Measurements from ENCODE around the gene STBD1.
A peak's percentile ranks its signal among the peaks of the same experiment; 100 is the strongest.

The STBD1 gene

DNA sequence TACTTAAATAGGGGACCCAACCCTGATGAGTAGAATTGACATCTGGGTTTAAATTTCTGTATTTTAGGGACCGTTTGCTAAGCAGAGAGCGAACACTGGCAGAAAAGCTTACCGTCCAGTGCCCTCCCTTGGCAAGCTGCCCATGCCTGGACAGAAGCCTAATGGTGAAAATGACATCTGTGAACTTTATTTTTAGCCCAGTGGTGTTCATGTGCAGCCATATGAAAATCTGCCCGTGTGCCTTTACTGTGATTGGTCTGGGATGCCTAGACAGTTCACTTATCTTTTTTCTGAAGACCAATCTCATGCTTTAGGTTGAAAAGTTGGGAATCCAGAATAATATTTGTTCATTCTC lies 1.1 kb downstream of the STBD1 start:
- no peaks in the 10 kb centered on the region for H3K9me3 ChIP-seq (ENCODE audit: insufficient read depth, low read depth, low read length)
- H3K27me3 ChIP-seq (ENCODE audit: insufficient read depth, low read length), result peaks cover 24% of the 10 kb centered on the region
- no peaks in the 10 kb centered on the region for H3K4me1 ChIP-seq (ENCODE audit: insufficient read depth, low read length)
- peak overlapping the region; percentile 95 for H3K4me3 ChIP-seq (ENCODE audit: low read length)
- H3K36me3 ChIP-seq (ENCODE audit: insufficient read depth, low read length), result peaks cover 16% of the 10 kb centered on the region; the same call in 1 of the 2 replicates
- H3K9ac ChIP-seq (ENCODE audit: low read depth, low read length), result no peak overlapping the region
- no peak overlapping the region for H3K27ac ChIP-seq (ENCODE audit: low read depth, low read length)
- WGBS, result 89% methylated on average over 4 of the region's 4 CpGs

DNA sequence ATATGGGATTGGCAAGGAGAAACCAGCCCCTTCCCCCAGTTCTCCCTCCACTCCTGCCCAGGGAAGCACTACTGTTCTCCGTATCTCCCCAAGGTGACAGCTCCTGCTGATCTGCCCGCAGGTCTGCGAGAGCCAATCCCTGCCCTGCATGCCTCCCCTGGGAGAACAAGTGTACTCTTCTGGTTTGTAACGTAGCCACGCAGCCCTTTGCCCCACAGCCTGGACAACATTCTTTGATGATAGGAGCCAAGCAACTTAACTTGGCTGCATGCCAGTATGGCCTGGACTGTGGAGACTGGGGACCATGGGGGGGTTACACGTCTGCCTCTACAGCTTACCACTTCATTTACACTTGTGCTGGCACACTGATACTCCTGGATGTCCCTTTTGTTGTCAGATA lies 2.0 kb downstream of the STBD1 start:
- Histone ChIP-seq H3K4me3 (ENCODE audit: low read length) (no peak overlapping the region), H3K36me3 (ENCODE audit: insufficient read depth, low read length) (peaks cover 16% of the 10 kb centered on the region; the same call in 1 of the 2 replicates), H3K27me3 (ENCODE audit: insufficient read depth, low read length) (peaks cover 24% of the 10 kb centered on the region), H3K4me1 (ENCODE audit: insufficient read depth, low read length) (no peaks in the 10 kb centered on the region), H3K27ac (ENCODE audit: low read depth, low read length) (no peak overlapping the region), H3K9ac (ENCODE audit: low read depth, low read length) (no peak overlapping the region), H3K9me3 (ENCODE audit: insufficient read depth, low read depth, low read length) (no peaks in the 10 kb centered on the region)
- whole genome bisulfite sequencing, result 91% methylated on average over 6 of the region's 6 CpGs

DNA sequence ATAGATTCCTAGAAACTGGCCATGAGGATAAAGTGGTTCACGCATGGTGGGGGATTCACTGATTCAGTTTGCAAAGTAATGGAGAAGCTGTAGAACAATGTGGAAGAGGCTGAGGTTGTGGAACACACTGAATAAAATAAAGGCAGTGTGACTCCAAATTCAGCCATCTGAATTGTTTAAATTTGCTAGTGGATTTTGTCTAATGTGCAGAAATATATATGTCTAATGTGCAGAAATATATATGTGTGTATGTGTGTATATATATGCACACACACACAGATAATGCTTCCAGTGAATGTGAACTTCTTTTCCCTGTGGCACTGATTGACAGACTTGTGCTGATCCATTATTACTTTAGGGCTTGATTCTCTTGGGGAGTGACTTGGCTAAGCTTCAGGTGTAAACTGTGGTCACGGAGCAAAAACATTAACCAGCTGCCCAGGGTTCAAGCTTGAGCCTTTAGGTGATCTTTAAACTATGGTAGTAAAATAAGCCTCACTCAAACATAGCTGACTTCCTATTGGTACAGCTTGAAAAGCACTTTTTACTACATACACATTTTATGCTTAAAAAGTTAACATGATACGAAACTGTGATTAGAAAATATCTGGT lies 3.5 kb downstream of the STBD1 start:
- Histone ChIP-seq H3K9me3 (ENCODE audit: insufficient read depth, low read depth, low read length) (no peaks in the 10 kb centered on the region), H3K4me1 (ENCODE audit: insufficient read depth, low read length) (no peaks in the 10 kb centered on the region), H3K4me3 (ENCODE audit: low read length) (no peak overlapping the region), H3K27me3 (ENCODE audit: insufficient read depth, low read length) (peaks cover 17% of the 10 kb centered on the region), H3K36me3 (ENCODE audit: insufficient read depth, low read length) (peaks cover 16% of the 10 kb centered on the region; the same call in 1 of the 2 replicates), H3K27ac (ENCODE audit: low read depth, low read length) (no peak overlapping the region), H3K9ac (ENCODE audit: low read depth, low read length) (no peak overlapping the region)
- 88% methylated on average over 3 of the region's 3 CpGs for WGBS

DNA sequence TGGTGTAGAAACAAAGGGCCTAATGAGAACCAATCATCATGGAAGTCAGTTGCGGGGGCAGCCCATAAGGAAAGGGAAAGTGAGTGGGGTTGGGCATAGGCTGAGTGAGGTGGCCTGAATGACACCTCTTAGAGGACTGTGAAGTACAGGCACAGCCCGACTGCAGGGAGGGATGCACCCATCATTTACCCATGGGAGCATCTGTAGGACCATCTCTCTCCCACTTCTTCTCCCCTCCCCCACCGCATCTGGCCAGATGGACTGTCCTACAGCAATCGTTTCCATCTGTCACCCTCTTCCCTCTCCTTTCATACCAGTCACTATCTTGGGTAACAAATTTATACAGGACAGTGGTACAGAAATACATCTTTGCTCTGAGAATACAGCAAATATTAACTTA lies 4.2 kb downstream of the STBD1 start:
- WGBS, result 90% methylated on average over 4 of the region's 4 CpGs
- Histone ChIP-seq H3K4me3 (ENCODE audit: low read length) (no peak overlapping the region), H3K9me3 (ENCODE audit: insufficient read depth, low read depth, low read length) (no peaks in the 10 kb centered on the region), H3K27me3 (ENCODE audit: insufficient read depth, low read length) (peaks cover 11% of the 10 kb centered on the region), H3K4me1 (ENCODE audit: insufficient read depth, low read length) (no peaks in the 10 kb centered on the region), H3K36me3 (ENCODE audit: insufficient read depth, low read length) (peaks cover 16% of the 10 kb centered on the region; the same call in 1 of the 2 replicates), H3K9ac (ENCODE audit: low read depth, low read length) (no peak overlapping the region), H3K27ac (ENCODE audit: low read depth, low read length) (no peak overlapping the region)

DNA sequence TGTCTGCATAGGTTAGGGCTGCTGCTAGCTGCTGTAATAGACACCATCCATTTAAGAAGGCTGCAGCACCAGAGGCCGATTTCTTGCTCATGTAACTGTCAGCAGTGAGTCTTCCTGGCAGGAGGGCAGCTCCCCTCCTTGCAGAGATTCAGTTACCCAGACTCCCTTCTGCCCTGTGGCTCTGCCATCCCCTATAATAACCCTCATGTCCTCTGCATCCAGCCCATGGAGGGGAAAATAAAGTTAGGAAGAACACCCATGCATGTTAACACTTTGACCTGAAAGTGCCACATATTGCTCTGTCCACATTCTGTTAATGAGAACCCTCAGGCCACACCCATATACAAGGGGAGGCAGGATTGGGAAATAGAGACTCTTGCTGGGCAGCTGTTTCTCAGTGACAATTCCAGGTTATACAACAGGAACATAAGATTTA lies 5.4 kb downstream of the STBD1 start:
- Histone ChIP-seq H3K9ac (ENCODE audit: low read depth, low read length) (no peak overlapping the region), H3K4me1 (ENCODE audit: insufficient read depth, low read length) (no peaks in the 10 kb centered on the region), H3K27ac (ENCODE audit: low read depth, low read length) (no peak overlapping the region), H3K9me3 (ENCODE audit: insufficient read depth, low read depth, low read length) (no peaks in the 10 kb centered on the region), H3K36me3 (ENCODE audit: insufficient read depth, low read length) (peaks cover 16% of the 10 kb centered on the region; the same call in 1 of the 2 replicates), H3K4me3 (ENCODE audit: low read length) (no peak overlapping the region), H3K27me3 (ENCODE audit: insufficient read depth, low read length) (0 out of 2 replicates have a peak, but pooled peaks cover 4% of the 10 kb centered on the region)
- WGBS, result 60% methylated on average over 1 of the region's 1 CpG

DNA sequence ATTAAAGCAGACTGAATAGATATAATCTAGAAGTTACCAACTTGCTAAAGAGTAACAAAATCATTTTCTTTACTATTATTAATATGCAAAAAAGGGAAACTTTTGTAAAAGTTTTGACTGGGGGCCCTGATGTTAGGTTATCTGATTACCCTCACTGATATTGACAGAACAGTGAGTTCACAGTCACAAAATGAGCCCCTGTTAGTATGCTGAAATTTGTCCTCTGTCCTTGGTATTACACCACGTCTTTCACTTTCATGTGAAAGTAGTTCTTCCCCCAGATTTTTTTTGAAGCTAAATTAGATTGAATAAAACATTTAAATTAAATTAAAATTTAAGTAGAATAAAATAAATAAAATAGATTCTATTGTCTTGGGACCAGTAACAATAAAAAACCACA lies 5.9 kb downstream of the STBD1 start:
- H3K9ac ChIP-seq (ENCODE audit: low read depth, low read length), result no peak overlapping the region
- H3K27me3 ChIP-seq (ENCODE audit: insufficient read depth, low read length), result 0 out of 2 replicates have a peak, but pooled peaks cover 4% of the 10 kb centered on the region
- no peak overlapping the region for H3K27ac ChIP-seq (ENCODE audit: low read depth, low read length)
- H3K4me1 ChIP-seq (ENCODE audit: insufficient read depth, low read length), result no peaks in the 10 kb centered on the region
- peaks cover 16% of the 10 kb centered on the region; the same call in 1 of the 2 replicates for H3K36me3 ChIP-seq (ENCODE audit: insufficient read depth, low read length)
- H3K4me3 ChIP-seq (ENCODE audit: low read length), result no peak overlapping the region
- H3K9me3 ChIP-seq (ENCODE audit: insufficient read depth, low read depth, low read length), result no peaks in the 10 kb centered on the region
- WGBS, result 83% methylated on average over 1 of the region's 1 CpG

DNA sequence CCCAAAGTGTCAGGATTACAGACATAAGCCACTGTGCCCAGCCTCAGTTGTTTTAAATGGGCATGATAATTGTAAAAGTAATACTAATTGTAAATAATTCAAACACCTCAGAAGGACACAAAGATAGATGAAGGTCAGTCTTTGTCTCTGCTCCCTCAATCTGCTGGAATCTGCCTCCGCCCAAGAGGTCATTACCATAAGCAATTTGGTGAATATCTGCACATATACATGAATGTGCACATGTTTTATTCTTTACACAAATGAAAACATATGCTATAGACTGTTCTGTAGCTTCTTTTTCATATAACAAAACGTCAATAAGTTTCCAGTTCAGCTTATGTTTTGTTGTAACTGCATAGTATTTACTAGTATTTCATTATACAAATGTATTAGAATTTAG lies 7.0 kb downstream of the STBD1 start:
- whole genome bisulfite sequencing, result 100% methylated on average over 1 of the region's 2 CpGs
- Histone ChIP-seq H3K4me1 (ENCODE audit: insufficient read depth, low read length) (no peaks in the 10 kb centered on the region), H3K27ac (ENCODE audit: low read depth, low read length) (no peak overlapping the region), H3K9me3 (ENCODE audit: insufficient read depth, low read depth, low read length) (no peaks in the 10 kb centered on the region), H3K4me3 (ENCODE audit: low read length) (no peak overlapping the region), H3K9ac (ENCODE audit: low read depth, low read length) (no peak overlapping the region), H3K27me3 (ENCODE audit: insufficient read depth, low read length) (no peaks in the 10 kb centered on the region), H3K36me3 (ENCODE audit: insufficient read depth, low read length) (peaks cover 16% of the 10 kb centered on the region; the same call in 1 of the 2 replicates)

DNA sequence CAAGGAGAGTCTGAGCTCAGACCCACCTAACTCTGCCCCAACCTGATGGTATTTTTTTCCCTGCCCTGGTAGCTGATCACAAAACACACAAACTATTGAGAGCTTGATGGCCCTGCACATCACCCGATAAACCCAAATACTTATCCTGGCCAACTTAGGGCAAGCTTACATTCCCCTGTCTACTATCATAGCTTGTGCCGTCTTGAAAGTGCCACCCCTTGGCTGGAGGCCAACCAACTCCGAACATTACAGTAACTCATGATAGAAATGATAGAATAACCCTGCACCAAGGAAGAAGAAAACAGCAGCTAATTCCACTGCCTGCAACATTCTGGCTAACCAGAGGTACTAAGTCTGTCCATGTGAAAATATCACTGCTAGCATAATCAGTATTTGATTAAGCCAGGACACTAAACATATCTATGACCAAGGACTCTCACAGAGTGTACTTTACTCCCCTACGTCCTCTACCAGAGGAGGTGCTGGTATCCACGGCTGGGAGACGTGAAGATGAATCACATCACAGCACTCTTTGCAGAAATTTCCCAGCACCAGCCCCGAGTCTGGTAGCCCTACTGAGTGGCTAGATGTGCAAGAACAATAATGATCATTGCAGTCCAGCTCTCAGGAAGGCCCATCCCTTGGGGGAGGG lies 8.9 kb downstream of the STBD1 start:
- no peaks in the 10 kb centered on the region for H3K27me3 ChIP-seq (ENCODE audit: insufficient read depth, low read length)
- no peak overlapping the region for H3K9ac ChIP-seq (ENCODE audit: low read depth, low read length)
- no peaks in the 10 kb centered on the region for H3K9me3 ChIP-seq (ENCODE audit: insufficient read depth, low read depth, low read length)
- 83% methylated on average over 7 of the region's 7 CpGs for WGBS
- no peak overlapping the region for H3K4me3 ChIP-seq (ENCODE audit: low read length)
- H3K4me1 ChIP-seq (ENCODE audit: insufficient read depth, low read length), result no peaks in the 10 kb centered on the region
- peaks cover 1% of the 10 kb centered on the region; the same call in 1 of the 2 replicates for H3K36me3 ChIP-seq (ENCODE audit: insufficient read depth, low read length)
- H3K27ac ChIP-seq (ENCODE audit: low read depth, low read length), result no peak overlapping the region

DNA sequence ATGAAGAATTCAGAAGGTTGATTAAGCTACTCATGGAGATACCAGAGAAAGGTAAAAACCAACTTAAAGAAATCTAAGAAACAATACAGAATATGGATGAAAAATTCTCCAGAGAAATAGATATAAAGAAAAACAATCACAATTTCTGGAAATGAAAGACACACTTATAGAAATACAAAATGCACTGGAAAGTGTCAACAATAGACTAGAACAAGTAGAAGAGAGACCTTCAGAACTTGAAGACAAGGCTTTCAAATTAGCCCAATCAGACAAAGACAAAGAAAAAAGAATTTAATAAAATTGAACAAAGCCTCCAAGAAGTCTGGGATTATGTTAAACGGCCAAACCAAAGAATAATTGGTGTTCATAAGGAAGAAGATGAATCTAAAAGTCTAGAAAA lies 9.6 kb downstream of the STBD1 start:
- WGBS, result 80% methylated on average over 1 of the region's 1 CpG
- no peak overlapping the region for H3K27ac ChIP-seq (ENCODE audit: low read depth, low read length)
- H3K27me3 ChIP-seq (ENCODE audit: insufficient read depth, low read length), result no peaks in the 10 kb centered on the region
- no peaks in the 10 kb centered on the region for H3K36me3 ChIP-seq (ENCODE audit: insufficient read depth, low read length)
- no peak overlapping the region for H3K4me3 ChIP-seq (ENCODE audit: low read length)
- no peak overlapping the region for H3K9ac ChIP-seq (ENCODE audit: low read depth, low read length)
- no peaks in the 10 kb centered on the region for H3K4me1 ChIP-seq (ENCODE audit: insufficient read depth, low read length)
- no peaks in the 10 kb centered on the region for H3K9me3 ChIP-seq (ENCODE audit: insufficient read depth, low read depth, low read length)

DNA sequence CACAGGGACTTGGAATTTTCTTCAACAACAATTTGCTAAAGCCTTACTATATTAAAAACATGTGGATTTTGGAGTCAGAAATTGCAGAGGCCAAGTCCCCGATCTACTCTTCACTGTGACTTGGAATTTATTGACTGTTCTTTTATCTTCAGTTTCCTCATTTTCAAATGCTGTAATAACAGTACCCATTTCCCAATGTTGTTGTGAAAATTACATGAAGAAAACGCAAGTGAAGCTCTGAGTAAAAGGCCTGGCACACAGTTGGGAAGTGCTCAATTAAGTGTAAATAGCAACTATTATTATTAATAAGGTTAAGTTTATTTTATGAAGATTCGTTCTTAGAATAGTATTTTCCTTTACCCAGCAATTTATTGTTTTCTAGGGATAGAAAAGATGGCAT lies 15.7 kb downstream of the STBD1 start:
- Histone ChIP-seq H3K36me3 (ENCODE audit: insufficient read depth, low read length) (no peaks in the 10 kb centered on the region), H3K9me3 (ENCODE audit: insufficient read depth, low read depth, low read length) (peaks cover 24% of the 10 kb centered on the region; the same call in 1 of the 2 replicates), H3K4me1 (ENCODE audit: insufficient read depth, low read length) (no peaks in the 10 kb centered on the region), H3K27ac (ENCODE audit: low read depth, low read length) (no peak overlapping the region), H3K4me3 (ENCODE audit: low read length) (no peak overlapping the region), H3K9ac (ENCODE audit: low read depth, low read length) (no peak overlapping the region), H3K27me3 (ENCODE audit: insufficient read depth, low read length) (no peaks in the 10 kb centered on the region)
- 100% methylated on average over 1 of the region's 3 CpGs for WGBS

DNA sequence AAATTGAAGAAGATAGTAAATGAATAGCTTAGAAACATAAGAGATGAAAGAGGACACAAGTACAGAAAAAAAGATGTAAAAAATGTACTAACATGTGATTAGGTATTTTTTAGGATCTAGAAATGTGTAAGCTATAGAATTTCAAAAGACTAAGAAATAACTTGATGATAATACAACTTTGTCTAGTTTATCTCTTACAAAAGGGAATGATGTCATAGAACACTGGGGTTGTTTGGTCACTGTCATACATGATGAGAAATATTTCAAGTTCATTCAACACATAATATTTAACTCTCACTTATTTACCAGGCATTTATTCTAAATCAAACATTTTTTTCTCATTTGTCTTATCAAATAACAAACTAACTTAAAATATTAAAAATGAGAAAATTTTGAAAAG lies 18.5 kb downstream of the STBD1 start:
- Histone ChIP-seq H3K4me1 (ENCODE audit: insufficient read depth, low read length) (no peaks in the 10 kb centered on the region), H3K27me3 (ENCODE audit: insufficient read depth, low read length) (no peaks in the 10 kb centered on the region), H3K9me3 (ENCODE audit: insufficient read depth, low read depth, low read length) (peaks cover 30% of the 10 kb centered on the region; the same call in 1 of the 2 replicates), H3K36me3 (ENCODE audit: insufficient read depth, low read length) (no peaks in the 10 kb centered on the region), H3K4me3 (ENCODE audit: low read length) (no peak overlapping the region), H3K27ac (ENCODE audit: low read depth, low read length) (no peak overlapping the region), H3K9ac (ENCODE audit: low read depth, low read length) (no peak overlapping the region)
